Epithelial cell of esophagus (primary cell): ENCODE data around the gene PCDHB6.
"Not testable (repeated sequence)": the region's sequence is repeated elsewhere in the genome, so short reads cannot be mapped to it uniquely, and the experiment has no call there.

Experiments
- DNase-seq: peaks from one replicate; pipeline ENCODE4 v3.0.0; 2010; ENCODE audit warnings: low read depth
- H3K4me3 ChIP-seq: 2 replicates; pipeline ENCODE4 v1.5.1; 2011; ENCODE audit warnings: mild to moderate bottlenecking, low read length, control low read depth
- CTCF ChIP-seq: IDR thresholded peaks from 2 replicates; pipeline ENCODE4 v1.5.1; 2011; ENCODE audit warnings: low read depth, mild to moderate bottlenecking, low read length, control low read depth, inconsistent platforms; ENCODE audit not compliant: insufficient read depth; ENCODE audit errors: missing control alignments

Gene PCDHB6

GRCh38 chr5:141199359-141200235 lies 49.7 kb downstream of the PCDHB6 start, which contains the start of gene PCDHB11:
PCDHB11 (plus strand) TSS chr5:141199627; CDS start chr5:141199775, 148 bp downstream.
- TF ChIP-seq CTCF = no peak
- no peak for DNase-seq
- no peak within 1 kb of the TSS for H3K4me3 ChIP-seq

- DNase-seq, H3K4me3 ChIP-seq: not testable (repeated sequence)
These were observed 51.3 kb downstream of the PCDHB6 start for GRCh38 chr5:141201126-141201525.

- DNase-seq, H3K4me3 ChIP-seq: not testable (repeated sequence)
These were observed 51.8 kb downstream of the PCDHB6 start for GRCh38 chr5:141201646-141202045.
